ENCODE results near the gene KRTAP5-7.
"Not testable (repeated sequence)": the region's sequence is repeated elsewhere in the genome, so short reads cannot be mapped to it uniquely, and the experiment has no call there.

Gene KRTAP5-7

DNA sequence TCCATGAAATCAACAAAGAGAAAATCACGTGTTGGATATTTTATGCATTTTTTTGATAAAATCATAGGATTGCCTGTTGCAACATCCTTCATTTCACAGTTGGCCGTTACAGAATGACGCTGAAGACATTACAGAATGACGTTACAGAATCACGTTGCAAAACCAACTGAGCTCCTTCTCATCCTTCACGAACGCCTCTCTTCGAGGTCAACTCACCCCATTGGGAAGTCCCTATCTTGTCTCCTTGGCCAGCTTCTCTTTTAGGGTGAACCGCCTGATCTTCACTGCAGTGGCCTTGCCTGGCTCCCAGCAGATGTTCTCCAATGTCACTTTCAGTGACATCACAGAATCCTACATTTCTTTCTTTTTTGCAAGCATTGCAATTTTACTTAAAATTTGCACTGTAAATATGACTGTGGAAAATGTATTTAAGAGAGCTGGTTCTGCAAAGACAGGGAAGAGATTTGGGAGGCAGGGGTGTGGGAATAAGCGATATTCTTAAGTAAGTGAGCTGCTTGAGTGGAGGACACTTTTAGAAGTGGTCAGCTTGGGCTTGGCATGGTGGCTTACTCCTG, 5.1 kb downstream of the KRTAP5-7 start:
- DNase-seq (ENCODE audit: low read depth), result no peak

DNA sequence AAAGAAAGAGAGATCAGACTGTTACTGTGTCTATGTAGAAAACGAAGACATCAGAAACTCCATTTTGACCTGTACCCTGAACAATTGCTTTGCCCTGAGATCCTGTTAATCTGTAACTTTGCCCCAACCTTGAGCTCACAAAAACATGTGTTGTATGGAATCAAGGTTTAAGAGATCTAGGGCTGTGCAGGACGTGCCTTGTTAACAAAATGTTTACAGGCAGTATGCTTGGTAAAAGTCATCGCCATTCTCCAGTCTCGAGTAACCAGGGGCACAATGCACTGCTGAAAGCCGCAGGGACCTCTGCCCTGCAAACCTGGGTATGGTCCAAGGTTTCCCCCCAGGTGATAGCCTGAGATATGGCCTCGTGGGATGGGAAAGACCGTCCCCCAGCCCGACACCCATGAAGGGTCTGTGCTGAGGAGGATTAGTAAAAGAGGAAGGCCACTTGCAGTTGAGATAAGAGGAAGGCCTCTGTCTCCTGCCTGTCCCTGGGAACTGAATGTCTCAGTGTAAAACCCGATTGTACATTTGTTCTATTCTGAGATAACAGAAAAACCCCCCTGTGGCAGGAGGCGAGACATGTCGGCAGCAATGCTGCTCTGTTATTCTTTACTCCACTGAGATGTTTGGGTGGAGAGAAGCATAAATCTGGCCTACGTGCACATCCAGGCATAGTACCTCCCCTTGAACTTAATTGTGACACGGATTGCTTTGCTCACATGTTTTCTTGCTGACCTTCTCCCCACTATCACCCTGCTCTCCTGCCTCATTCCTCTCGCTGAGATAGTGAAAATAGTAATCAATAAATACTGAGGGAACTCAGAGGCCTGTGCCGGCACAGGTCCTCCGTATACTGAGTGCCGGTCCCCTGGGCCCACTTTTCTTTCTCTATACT, 7.9 kb downstream of the KRTAP5-7 start:
- DNase-seq (ENCODE audit: low read depth), result not testable (repeated sequence)

DNA sequence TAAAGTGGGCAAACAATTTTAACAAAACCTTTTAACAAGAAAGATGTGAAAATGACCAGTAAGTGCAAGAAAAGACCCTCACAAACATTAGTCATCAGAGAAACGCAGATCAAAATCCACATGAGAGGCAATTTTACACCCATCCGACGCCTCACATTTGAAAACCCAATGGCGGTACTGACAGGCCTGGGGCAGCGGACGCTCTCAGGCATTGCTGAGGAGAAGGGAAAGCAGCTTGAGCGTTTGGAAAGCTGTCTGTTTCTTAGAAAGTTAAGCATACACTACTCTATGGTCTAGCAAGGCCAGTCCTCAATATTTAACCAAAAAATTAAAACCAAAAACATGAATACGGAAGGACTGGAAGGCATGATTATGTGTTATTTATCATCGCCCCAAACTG, 8.8 kb downstream of the KRTAP5-7 start:
- no peak for DNase-seq (ENCODE audit: low read depth)

DNA sequence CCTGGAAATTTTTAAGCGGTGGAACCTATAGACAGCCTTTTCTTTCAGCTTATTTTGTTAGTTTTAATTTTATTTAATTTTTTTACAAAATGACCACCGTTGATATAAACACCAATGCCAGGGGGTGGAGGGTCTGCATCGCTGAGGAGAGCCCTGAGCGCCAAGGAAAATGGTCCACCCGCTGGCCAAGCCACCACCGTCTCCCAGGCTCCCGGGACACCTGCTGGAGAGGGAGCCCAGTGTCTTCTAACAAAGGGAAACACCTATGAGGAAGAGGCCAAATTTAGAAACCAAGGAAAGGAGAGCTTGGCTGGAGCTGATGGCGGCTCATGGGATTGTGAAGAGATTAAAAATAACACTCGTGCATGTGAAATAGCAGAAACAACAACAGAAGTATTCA, 10.5 kb downstream of the KRTAP5-7 start:
- DNase-seq (ENCODE audit: low read depth), result no peak

DNA sequence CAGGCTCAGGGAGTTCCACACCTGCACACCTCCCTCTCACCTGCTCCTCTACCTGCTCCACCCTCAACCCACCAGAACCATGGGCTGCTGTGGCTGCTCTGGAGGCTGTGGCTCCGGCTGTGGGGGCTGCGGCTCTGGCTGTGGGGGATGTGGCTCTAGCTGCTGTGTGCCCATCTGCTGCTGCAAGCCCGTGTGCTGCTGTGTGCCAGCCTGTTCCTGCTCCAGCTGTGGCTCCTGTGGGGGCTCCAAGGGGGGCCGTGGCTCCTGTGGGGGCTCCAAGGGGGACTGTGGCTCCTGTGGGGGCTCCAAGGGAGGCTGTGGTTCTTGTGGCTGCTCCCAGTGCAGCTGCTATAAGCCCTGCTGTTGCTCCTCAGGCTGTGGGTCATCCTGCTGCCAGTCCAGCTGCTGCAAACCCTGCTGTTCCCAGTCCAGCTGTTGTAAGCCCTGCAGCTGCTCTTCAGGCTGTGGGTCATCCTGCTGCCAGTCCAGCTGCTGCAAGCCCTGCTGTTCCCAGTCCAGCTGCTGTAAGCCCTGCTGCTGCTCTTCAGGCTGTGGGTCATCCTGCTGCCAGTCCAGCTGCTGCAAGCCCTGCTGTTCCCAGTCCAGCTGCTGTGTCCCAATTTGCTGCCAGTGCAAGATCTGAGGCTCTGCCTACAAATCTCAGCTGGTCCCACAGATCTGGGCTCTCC, 11.1 kb downstream of the KRTAP5-7 start, which contains the start of gene KRTAP5-8:
Gene KRTAP5-8, plus strand, starts transcription at position 49 of the 689 bp plus-strand sequence. Its CDS starts 31 bp downstream, at position 80.
- not testable (repeated sequence) for DNase-seq (ENCODE audit: low read depth)

DNA sequence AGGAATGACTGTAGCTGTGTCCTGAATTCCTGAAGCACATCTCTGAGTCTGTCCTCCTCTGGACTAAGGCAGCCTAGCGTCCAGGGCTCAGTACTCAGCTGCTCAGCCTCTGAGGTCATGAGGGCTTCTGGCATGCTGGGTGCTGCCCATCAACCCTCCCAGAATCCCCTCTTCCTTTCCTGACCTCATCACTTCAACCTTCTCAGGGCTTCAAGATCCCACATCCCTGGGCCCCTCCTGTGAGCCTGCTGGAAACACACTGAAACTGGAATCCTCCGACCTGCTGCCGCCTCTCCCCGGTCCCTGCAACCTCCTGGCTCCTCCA, 11.6 kb downstream of the KRTAP5-7 start:
- no peak for DNase-seq (ENCODE audit: low read depth)

DNA sequence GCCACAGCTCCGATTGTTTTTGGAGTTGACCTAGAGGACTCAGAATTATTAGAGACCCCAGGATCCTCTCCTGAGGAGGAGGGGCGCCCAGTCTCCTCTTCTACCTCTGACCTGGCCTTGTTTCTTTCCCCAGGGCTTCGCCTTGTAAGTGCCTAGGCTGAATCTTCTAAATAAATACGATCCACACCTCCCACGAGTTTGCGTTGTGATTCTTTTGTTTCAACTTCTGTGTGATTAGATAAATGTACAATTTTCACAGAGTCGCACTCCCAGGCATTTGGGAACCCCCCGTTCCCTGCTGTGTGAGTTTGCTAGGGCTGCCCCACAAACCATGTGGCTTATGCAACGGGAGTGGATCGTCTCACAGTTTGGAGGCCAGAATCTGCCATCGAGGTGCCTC, 11.9 kb downstream of the KRTAP5-7 start:
- no peak for DNase-seq (ENCODE audit: low read depth)

DNA sequence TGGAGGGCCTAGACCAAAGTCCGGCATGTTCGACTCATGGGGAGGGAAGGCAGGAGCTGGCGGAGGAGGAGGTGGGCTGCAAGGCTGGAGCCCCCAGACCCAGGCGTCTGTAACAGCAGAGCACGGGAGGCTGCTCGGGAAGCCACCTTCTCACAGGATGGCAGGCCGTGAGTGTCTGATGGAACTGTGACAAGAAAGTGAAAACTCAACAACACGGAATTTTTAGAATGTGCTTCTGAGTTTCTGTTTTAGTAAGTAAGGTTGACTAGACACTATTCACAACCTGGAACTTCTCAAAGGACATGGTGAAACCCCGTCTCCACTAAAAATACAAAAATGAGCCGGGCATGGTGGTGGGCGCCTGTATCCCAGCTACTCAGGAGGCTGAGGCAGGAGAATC, 12.9 kb downstream of the KRTAP5-7 start:
- not testable (repeated sequence) for DNase-seq (ENCODE audit: low read depth)

DNA sequence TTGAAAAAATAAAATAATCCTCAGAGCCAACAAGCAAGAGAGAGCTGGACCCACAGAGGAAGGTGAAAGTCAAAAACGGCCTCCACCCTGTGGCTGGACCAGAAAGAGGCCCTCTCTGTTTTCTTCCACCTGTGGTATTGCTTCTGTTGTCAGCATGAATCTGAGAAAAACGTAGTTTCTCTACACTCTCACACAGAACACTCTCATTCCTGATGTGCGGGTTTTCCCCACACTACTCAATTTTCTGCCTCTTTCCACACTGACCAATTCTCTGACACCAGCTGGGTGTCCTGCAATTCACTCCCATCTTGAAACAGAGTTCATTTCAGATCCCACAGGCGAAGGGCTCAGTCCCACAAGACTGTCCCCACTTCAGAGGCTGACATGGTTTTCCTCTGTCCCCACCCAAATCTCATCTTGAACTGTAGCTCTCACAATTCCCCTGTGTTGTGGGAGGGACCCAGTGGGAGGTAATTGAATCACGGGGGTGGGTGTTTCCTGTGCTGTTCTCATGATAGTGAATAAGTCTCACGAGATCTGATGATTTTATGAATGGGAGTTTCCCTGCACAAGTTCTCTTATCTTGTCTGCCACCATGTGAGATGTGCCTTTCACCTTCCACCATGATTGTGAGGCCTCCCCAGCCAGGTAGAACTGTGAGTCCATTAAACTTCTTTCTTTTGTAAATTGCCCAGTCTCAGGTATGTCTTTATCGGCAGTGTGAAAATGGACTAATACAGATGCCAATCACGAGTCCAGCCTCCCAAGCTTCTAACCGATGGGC, 13.6 kb downstream of the KRTAP5-7 start:
- DNase-seq (ENCODE audit: low read depth), result not testable (repeated sequence)

DNA sequence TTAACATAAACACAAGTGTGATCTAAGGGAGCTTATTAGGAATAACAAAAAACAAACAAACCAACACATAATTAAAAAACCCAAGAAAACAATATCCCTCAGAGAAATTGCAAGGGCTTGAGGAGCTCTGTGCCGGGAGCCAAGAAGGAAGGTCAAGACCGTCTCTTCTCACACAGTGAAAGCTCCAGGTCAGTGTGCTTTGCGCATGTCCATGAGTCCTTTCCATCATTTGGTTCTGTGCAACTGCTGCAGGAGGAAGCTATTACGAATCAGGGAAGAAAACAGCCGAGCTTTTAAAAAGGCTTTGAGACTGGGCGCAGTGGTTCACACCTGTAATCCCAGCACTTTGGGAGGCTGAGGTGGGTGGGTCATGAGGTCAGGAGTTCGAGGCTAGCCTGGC, 15.3 kb downstream of the KRTAP5-7 start:
- DNase-seq (ENCODE audit: low read depth), result no peak

DNA sequence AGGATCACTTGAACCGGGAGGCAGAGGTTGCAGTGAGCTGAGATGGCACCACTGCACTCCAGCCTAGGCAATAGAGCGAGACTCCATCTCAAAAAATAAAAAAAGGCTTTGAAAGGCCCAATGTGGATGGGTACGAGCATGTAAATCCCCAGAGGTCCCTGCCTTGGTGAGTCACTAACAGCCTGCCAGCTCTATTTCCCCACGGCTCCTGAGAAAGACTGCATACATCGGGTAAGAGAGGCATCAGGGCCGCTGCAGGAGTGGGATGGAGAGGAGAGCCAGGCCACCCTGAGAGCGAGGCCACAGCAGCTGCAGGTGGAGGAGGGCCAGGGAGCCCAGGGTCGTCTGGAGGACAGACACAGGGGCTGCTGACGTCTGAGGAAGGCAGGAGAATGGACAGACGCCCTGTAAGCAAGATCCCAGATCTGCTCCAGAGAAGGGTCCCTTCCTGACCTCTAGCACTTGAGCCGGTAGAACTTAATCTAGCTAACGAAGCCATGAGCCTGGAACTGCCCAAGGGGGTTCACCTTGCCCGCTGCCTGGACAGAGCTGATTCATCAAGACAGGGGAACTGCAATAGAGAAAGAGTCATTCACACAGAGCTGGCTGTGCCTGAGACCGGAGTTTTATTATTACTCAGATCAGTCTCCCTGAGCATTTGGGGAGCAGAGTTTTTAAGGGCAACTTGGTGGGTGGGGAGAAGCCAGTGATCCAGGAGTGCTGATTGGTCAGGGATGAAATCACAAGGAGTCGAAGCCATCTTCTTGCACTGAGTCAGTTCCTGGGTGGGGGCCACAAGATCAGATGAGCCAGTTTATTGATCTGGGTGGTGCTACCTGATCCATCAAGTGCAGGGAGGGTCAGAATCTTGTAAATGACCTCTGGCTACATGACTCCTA, 16.1 kb downstream of the KRTAP5-7 start:
- DNase-seq (ENCODE audit: low read depth), result no peak

DNA sequence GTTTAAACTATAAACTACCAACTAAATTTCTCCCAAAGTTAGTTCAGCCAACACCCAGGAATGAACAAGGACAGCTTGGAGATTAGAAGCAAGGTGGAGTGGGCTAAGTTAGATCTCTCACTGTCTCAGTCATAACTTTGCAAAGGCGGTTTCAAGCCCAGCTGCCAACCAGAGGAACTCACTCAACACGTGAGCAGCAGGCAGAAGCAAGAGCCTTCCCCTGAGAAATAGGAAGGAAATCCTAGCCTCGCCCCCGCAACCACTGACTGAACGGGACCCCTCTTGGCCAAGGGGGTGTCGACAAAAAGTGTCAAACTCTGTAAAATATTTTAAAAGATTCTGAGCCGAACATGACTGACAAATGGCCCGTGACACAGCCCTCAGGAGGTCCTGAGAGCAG, 16.8 kb downstream of the KRTAP5-7 start:
- DNase-seq (ENCODE audit: low read depth), result no peak

DNA sequence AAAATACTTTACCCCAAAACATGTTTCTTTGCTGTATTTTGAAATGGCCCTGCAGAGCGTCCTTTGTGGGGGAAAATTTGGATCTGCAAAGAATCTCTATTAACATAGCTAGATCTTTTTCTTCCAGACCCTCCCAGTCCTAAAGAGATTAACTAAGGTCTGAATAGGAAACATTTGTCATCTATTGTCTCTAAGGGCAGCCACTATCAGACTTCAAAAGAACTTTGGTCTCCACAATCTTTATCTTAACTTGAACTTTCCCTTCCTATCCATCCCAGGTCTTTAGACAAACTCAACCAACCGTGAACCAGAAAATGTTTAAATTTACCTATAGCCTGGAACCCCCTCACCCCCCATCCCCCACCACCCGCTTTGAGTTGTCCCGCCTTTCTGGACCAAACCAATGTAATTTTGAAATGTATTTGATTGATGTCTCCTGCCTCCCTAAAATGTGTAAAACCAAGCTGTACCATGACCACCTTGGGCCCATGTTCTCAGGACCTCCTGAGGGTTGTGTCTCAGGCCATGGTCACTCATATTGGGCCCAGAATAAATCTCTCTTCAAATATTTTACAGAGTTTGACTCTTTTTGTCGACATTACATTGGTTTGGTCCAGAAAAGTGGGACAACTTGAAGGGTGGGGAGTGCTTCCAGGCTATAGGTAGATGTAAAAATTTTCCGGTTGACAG, 17.6 kb downstream of the KRTAP5-7 start:
- DNase-seq (ENCODE audit: low read depth), result no peak

DNA sequence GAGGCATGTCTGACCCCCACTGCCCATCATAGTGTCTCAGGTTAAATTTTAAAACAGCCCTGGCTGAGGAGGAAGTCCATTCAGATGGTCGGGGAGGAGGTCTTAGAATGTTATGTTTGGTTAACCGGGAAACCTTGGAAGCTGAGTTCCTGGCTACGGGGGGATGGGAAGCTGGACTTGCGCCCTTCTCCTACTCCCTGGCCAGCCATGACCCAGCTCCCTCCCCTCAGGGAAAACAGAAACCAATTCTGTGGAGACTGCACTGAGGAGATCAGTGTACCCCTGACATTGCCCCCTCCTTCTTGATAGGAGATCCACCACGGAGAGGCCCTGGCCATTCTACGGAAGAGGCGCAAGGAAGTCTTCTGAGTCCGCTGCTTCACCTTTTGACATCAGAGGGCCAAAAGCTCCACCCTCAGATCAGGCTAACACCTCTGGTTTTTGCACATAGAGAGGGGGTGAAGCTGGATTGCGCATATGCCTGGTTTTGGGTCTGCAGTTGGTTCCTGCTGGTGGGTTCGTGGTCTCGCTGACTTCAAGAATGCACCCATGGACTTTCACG, 18.4 kb downstream of the KRTAP5-7 start:
- no peak for DNase-seq (ENCODE audit: low read depth)

DNA sequence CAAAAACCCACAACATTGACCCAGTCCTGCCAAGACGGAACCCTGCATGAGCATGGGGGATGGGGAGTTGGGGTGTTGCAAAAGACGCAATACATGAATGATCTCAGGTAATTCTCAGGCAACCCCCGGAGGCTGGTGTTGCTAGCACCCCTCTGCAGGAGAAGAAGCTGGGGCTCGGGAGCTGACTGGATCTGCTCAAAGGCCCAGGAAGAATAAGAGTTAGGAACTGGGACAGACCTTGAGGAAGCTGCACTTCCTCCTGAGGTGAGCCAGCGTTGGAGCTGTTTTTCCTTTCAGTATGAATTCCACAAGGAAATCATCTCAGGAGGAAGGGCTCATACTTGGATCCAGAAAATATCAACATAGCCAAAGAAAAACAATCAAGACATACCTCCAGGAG, 21.1 kb downstream of the KRTAP5-7 start, which contains the start of gene KRTAP5-9:
Gene KRTAP5-9, plus strand, starts transcription at position 301 of the 400 bp plus-strand sequence. CDS start 238 bp downstream, outside the sequence.
- DNase-seq (ENCODE audit: low read depth), result no peak

DNA sequence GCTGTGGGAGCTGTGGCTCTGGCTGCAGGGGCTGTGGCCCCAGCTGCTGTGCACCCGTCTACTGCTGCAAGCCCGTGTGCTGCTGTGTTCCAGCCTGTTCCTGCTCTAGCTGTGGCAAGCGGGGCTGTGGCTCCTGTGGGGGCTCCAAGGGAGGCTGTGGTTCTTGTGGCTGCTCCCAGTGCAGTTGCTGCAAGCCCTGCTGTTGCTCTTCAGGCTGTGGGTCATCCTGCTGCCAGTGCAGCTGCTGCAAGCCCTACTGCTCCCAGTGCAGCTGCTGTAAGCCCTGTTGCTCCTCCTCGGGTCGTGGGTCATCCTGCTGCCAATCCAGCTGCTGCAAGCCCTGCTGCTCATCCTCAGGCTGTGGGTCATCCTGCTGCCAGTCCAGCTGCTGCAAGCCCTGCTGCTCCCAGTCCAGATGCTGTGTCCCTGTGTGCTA, 21.7 kb downstream of the KRTAP5-7 start:
- DNase-seq (ENCODE audit: low read depth), result no peak

DNA sequence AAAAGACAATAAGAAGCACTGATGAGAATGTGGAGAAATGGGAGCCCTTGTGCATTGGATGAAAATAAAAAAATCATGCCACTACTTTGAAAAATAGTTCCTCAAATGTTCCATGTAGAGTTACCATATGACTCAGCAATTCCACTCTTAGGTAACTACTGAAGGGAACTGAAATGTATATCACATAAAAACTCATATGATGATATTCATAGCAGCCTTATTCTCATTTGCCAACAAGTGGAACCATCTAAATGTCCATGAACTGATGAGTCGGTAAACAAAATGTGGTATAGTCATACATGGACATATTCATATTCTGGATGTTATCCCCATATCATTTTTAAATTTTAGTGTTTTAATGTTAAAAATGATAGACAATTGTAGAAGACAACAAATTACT, 24.6 kb downstream of the KRTAP5-7 start:
- DNase-seq (ENCODE audit: low read depth), result no peak

DNA sequence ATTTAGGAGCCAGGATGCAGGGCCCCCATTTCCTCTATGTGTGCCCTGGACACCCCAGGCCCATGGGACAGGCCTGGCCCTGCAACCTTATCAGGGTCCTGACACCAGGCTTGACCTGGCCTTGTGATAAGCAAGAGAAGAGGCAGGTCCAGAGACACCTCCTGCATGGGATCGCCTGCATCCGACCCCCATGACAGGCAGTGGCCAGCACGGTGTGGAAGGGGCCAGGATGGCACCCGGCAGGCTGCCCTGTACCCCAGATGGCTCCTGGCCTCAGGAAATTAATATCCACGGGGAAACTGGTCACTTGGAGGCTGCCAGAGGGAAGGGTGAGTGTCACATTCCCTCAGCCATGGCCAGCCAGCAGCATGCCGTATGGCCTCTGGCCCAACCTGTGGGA, 27.9 kb downstream of the KRTAP5-7 start:
- no peak for DNase-seq (ENCODE audit: low read depth)

DNA sequence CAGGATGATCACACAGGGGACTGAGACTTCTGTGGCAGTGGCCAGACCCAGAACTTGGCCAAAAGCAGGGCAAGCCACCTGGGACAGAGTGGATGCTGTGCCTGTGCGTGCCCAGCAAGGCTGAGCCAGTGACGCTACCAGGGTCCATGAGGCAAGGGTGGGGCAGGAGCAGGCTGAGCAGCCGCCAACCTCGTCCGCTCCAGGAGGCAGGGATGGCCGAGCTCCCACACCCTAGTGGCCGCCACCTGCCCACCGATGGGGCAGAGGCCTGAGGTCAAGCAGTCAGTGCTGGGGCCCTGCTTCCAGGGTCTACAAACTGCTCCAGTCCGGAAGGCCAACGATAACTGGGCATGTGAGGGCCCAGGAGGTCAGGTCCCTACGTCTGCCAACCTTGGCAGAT, 28.4 kb downstream of the KRTAP5-7 start:
- no peak for DNase-seq (ENCODE audit: low read depth)

DNA sequence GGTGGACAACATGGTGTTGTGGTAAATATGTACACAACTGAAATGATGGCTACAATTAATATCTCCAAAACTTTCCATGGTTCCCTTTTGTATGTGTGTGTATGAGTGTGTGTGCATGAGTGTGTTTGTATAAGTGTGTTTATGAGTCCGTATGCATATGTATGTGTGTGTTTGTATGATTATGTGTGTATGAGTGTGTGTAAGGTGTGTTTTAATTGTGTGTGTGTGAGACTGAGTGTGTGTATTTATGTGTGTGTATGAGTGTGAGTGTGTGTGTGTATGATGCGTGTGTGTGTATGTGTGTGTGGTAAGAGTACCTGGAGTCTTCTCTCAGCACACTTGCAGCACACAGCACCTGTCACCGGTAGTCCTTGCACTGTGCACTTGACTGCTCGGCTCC, 29.0 kb downstream of the KRTAP5-7 start:
- no peak for DNase-seq (ENCODE audit: low read depth)

Data from CMK (cell line).